ENCODE data around the gene SOCS1.
"Not testable (repeated sequence)": the region's sequence is repeated elsewhere in the genome, so short reads cannot be mapped to it uniquely, and the experiment has no call there.

SOCS1 gene

DNA sequence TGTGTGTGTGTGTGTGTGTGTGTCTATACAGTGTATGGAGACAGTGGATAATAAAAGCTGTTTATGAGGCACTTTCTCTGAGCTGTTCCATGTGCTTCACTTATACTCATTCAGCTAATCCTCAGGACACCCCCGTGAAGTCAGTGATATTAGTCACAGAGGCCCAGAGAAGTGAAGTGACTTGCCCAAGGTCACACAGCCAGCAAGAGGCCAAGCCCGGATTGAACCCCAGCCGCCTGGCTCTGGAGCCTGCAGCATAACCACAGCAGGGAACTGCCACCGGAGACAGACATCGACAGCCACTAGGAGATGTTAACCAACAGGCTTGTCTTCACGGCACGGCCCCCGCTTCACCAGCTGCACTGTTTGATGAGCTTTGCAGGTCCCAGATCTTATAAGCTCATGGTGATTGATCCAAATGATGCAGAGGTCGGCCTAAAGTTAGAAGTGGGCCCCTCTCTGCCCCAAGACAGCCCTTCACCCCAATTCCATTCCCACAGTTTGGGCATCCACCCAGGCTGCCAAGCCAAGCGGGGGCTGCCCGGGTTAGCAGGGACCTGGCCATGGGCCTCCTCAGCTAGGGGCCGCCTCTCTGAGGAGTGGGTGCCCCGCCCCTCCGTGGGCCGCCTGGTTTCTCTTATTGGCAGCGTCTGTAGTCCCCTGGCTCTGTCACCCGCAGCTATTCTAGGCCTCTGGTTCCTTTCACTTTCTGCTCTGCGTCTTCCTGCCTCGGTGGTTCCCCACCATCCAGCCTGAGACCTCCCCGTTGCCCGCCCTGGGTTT, 30.9 kb downstream of the SOCS1 start:
- DNase-seq (ENCODE audit: low spot score): peak; percentile 40

DNA sequence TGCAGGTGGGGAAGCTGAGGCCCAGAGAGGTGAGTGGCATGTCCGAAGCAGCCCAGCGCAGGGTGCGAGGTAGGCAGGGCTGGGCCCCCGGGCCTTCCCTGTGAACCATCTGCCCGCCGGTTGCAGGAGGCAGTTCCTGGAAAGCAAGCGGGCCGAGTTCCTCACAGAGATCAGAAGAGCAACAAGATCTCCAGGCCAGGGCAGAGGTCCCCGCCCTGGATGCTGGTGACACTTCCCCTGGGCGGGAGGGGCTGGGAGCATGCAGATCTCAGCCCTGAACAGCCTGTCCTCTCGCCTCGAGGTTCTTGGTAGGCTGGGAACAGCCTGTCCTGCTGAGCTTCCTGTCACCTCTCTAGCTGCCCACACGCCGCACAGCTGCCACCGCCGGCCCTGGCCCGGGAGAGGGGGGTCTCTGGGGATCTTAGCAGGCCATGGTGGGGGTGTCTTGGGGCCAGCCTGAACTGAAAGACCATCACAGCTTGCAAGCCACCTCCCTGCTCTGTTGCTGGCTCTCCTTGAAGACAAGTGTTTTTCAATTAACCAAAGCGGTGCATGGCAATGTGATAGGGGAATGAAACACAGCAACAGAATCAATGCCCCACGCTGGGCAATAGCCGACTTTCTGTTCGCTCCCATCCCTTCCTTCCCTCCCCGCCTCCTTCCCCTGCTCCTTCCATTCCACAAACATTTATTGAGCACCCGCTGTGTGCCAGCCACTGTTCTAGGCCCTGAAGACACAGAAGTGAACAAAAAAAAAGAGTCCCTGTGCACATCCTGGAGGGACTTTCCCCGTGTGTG, 31.7 kb downstream of the SOCS1 start:
- DNase-seq (ENCODE audit: low spot score): peak; percentile 32

DNA sequence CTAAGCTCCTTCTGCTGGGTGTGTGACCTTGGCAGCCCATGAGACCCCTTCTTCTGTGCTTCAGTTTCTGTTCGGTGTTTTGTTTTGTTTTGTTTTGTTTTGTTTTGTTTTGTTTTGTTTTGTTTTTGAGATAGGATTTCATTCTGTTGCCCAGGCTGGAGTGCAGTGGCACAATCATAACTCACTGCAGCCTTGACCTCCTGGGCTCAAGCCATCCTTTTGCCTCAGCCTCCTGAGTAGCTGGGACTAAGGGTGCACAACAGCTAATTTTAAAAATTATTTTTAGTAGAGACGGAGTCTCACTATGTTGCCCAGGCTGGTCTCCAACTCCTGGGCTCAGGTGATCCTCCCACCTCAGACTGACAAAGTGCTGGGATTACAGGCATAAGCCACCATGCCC, 35.5 kb downstream of the SOCS1 start:
- not testable (repeated sequence) for DNase-seq (ENCODE audit: low spot score)

DNA sequence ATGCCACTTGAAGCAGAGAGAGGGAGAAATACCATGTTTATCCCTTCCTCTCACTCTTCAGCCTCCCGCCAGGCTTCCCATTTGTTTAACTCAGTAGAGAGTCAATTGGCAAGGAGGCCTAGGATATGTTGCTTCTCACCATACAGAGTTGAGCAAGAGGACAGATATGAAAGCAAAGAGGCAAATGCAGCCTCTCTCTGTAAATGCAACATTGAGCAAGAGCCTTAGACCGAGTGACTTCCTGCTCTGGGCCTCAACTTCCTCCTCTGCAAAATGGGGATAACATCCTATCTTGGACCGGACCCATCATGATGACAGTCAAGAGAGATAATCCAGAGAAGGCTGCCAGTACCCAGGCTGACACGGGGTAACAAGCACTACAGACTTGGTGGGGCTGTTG, 36.8 kb downstream of the SOCS1 start:
- no peak for DNase-seq (ENCODE audit: low spot score)

DNA sequence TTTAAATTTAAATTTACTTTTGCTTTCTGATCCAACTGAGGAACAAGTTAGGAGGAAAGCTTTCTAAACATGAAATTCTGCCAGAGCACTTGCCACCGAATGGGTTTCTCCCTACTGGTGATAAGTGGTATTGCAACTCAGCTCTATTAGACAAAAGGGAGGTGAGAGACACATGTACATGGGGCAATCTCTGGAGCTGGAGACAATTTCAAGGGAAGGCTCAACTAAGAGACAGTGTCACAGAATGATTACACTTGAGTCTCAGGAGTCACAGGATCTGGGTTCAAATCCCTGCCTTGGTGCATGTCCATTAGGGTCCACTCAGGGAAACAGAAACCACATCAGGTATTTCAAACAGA, 37.4 kb downstream of the SOCS1 start:
- no peak for DNase-seq (ENCODE audit: low spot score)

DNA sequence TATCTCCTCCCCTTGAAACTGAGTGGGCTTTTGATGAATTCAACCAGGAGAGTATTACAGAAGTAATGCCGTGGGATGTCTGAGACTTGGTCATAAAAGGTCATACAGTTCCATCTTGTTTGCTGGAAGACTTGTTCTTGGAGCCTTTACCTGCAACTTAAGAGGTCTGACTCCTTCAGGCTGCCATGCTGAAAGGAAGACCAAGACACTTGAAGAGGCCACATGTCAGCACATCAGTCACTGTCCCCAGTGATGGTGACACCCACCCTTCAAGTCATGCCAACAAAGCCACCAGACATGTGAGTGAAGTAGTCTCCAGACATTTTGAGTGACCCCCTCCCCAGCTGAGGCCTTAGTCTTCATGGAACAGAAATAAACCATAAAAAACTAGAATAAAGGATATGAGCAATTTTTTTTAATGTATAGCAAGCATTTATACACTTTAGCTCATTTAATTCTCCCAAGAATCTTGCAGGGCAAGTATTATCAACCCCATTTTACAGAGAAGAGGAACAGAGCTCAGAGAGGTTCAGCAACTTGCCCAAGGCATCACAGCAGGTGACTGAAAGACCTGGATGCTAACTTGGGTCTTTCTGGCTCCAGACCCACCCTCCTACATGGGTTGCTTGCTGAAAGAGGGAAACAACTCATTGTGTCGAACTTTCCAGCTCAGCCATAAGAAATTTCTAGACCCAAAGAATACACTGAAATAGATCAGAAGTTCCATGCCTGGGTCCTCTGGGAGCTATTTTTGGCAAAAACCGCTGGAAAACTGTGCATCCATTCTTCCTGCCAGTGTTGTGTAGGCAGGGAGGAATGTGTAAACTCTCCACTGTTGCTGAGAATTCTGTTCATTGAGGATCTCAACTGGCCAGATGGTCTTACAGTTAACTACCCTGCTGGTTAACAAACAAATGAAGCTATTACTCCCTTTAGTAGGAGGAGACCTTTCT, 38.1 kb downstream of the SOCS1 start:
- no peak for DNase-seq (ENCODE audit: low spot score)

DNA sequence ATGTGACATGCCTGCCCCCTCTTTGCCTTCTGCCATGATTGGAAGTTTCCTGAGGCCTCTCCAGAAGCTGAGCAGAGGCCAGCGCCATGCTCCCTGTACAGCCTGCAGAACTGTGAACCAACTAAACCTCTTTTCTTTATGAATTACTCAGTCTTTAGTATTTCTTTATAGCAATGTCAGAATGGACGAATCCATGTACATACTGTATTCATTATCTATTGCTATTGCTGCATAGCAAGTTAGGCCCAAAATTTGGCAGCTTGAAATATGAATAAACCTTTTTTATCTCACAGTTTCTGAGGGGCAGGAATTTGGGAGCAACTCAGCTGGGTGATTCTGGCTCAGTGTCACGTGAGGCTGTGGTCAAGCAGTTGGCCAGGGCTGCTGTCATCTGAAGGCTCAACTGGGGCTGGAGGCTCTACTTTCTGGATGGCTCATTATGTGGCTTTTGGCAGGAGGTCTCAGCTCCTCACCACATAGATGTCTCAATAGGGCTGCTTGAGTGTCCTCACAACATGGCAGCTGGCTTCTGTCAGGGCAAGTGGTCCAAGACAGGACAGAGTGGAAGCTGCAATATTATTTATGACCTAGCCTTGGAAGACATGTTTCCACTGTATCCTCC, 40.0 kb downstream of the SOCS1 start:
- no peak for DNase-seq (ENCODE audit: low spot score)

DNA sequence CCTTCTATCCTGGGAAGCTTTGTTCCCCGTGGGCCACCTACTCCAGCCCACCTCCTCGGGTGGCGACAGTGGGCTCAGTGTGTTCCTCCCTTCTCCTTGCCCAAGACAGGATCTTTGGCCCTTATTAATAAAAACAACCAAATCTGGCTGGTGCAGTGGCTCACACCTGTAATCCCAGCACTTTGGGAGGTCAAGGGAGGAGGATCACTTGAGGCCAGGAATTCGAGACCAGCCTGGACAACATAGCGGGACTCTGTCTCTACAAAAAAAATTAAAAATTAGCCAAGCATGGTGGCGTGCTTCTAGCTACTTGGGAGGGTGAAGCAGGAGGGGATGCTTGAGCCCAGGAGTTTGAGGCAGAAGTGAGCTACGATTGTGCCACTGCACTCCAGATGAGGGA, 42.2 kb downstream of the SOCS1 start:
- DNase-seq (ENCODE audit: low spot score): no peak

DNA sequence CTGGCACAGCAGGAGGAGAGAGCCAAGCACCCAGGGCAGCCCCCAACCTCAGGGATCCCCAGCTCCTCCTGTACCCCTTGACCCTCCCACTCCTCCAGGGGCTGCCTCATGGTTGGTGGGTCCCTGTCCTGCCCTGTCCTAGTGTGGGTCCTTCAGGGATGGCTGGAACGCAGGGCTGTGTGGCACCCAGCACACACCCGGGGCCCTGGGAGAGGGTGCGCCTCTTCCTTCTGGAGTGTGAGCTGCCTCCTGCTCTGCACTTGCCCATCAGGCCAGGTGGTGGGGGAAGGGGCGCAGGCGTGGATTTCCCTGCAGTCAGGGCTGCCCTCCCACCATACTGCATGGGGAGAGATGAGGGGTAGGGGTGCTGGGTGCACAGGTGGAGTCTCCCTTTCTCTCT, 42.6 kb downstream of the SOCS1 start:
- no peak for DNase-seq (ENCODE audit: low spot score)

DNA sequence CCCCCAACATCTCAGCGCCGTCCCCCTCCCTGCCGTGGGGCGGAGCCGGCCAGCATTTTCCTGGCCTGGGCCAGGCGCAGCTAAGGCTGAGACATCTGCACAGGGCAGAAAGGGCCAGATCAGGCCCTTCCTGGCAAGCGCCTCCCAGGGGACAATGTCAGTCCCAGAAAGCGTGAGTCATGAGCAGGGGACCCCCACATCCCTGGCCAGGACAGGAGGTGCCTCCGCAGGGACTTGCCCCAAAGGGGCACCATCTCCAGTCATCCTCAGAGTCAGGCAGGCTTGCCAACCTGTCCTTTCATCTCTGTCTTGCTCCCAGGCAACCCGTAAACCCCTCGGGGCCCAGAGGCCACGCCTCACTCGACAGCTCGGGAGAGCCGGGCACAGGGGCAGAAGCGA, 43.2 kb downstream of the SOCS1 start:
- DNase-seq (ENCODE audit: low spot score): no peak

DNA sequence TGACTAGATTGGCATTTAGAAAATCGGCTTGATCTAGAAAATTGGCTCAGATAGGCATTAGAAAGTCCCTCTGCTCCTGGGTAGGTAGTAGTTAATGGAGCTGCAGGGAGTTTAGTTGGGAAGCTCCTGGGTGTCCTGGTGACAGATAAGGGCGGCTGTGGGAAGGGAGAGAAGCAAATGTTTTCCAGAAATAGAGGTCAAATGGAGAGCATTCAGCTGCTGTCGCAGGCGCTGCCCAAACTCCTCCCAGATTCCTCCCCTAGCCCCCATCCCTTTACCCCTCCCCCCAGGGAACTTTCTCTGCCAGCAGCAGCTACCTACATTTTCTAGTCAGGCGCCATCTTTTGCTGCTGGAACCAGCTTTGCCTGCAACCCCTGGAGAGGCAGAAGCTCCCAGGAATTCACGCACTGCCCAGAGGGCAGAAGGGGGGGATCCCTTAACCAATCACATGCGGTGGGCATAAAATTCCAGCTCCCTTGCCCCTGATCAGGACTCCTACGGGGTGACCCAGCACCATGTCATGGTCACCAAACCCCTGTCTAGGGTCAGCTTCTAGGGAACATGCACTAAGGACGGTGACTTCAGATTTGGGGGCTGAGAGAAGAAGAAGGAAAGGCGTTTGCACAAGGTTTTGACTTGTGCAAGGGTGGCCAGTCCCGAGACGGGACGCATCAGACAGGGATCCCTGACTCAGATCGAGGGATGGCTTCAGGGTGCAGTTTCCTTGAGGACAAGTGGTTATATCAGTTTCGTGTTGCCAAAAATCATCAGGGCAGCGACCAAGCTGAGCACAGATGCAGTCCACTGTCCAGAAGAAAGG, 43.8 kb downstream of the SOCS1 start:
- no peak for DNase-seq (ENCODE audit: low spot score)

DNA sequence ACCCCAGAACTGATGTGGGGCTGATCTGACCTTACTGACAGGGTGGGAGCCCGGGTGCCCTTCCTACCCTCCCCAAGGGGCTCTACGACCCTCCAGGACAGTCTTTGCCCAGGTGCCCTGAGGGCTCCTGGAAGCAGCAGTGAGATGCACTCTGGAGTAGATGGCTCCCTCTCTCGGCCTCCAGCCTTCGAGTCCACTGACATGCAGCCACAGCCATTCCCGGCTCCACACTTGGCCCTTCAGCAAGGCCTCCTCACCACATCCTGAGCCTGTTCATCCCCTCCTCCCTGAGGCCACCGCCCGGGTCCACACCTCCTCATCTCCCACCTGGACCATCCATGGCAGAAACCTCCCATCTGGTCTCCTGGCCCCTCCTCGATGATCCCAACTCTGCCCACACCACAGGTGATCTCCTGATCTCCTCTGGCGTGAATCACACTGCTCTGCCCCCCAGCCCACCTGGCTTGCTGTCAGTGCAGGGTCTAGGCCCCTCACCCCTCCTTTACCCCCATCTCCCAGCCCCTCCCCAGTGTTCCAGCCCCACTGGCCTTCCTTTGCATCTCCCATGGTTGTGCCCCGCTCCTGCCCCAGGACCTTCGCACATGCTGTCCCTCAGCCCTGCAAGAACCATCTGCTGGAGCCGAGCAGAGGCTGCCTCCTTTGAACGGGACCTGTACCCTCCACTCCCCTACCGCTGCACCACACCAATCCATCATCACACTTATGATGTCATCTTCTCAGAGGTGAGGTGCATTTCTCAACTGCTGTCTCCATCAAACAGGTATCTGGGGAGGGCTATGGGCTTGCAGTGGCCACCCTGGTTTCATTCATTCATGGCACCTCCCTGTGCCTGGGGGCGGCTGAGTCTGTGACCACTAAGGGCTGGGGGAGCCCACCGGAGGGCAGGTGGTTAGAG, 44.7 kb downstream of the SOCS1 start:
- no peak for DNase-seq (ENCODE audit: low spot score)

DNA sequence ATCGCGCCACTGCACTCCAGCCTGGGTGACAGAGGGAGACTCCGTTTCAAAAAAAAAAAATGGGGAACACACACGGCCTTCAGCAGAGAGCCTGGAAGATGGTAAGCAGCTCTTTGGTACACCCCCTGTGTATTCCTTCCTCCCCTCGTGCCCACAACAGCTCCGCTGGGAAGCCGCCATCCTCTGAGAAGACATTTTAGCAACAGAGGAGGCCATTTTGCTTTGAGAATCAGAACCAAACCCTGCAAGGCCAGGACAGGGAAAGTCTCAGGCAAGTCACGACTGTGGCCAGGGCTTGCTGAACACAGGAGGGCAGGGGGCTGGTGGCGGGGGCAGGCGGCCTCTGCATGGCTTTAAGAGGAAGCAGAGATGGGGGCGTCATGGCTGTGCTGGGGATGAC, 45.7 kb downstream of the SOCS1 start:
- no peak for DNase-seq (ENCODE audit: low spot score)

DNA sequence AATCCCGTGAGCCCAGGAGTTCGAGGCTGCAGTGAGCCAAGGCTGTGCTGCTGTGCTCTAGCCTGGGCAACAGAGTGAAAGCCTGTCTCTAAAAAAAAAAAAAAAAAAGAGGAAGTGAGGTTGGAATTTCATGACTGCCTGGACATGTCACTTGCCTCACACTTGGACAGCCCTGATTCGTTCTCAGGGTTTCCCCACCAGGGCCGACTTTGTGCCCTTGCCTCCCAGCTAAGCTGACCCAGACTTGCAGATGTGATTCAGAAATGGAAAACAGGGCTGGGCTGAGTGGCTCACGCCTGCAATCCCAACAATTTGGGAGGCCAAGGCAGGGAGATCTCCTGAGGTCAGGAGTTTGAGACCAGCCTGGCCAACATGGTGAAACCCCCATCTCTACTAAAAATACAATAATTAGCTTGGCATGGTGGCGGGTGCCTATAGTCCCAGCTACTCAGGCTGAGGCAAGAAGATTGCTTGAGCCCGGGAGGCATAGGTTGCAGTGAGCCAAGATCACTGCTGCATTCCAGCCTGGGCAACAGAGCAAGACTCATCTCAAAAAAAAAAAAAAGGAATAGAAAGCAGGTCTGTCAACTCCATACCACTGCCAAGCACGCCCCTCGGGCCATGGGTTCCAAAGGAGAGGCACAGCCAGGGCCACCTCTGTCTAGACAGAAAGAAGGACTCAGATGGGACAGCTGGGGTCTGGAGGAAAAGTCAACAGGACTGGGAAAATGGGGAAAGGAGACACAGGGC, 46.9 kb downstream of the SOCS1 start:
- DNase-seq (ENCODE audit: low spot score): no peak

DNA sequence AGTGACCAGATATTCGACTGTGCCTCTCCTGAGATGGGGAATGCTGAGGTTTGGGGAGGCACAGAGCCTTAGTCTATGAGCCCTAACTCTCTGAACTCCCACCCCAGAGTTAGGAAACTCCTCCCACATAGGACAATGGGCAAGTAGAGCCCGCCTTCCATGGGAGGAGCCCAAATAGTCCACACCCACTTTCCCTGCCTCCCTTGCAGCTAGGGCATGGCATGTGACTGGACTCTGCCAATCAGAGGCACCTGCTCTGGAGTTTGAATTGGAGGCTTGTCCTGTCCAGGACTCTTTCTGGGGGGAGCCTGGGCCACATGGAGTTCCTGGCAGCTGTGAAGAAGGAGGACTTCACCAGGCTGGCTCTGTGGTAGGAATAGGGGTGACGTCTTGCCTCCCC, 48.4 kb downstream of the SOCS1 start:
- no peak for DNase-seq (ENCODE audit: low spot score)

DNA sequence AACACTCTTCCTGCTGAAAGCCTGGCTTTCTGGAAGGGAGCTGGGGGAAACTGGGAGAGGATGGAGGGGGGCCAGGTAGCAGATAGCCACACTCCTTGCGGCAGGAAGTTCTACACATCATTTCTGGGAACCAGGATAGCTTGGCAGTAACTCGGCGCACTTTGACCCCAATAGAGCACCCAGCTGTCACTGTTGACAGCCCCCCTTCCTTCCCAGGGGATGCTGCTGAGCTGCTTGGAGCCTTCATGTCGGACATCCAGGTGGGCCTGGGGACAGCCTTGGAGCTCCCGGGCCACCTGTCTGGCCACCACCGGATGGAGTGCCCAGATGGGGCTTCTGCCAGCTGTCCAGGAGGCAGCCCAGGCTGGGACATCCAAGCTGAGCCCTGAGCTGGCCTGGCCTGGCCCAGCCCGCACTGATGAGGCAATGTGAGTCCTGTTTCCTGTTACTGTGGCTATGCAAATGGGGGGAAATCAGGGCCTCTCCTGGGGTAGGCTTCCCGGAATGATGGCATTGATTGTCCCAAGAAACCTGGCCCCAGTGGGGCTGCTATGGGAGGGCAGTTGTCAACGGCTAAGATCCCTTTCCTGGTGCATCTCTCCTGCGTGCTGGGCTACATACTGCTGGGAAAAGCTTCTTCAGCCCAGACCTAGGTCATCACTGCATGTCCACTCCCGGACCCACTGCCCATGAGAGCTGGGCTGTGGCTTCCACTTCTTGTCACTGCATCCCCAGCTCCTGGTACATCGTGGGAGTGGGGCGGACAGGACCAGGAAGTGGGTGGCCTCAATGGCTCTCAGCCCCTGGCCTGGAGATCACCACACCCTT, 50.0 kb downstream of the SOCS1 start:
- DNase-seq (ENCODE audit: low spot score): peak; percentile 28

DNA sequence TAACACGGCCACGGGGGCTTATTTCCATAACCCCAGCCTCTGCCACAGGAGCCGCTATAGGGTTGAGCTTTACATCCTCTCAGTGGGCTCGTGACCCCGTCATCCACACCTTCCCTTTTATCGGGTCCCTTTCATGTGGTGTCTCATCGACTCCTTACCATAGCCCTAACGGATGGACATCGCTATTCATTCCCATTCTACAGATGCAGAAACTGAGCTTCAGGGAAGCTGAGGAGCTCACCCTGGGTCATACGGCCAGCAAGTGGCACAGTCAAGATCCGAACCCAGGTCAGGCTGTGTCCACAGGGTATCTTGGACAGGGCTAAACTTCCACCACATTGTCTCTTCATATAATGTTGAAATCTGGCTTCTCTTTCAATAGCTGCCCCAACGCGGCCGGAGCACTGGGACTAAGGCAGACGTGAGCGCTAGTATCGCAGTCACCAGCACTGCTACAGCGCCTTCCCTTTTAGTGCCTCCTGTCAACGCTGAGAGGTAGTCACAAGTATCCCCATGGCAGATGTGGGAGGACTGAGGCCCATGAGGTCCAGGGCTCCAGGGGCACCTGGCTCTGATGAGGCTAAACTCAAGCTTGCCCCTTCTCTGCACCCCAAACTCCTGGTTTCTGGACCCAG, 50.8 kb downstream of the SOCS1 start:
- no peak for DNase-seq (ENCODE audit: low spot score)

DNA sequence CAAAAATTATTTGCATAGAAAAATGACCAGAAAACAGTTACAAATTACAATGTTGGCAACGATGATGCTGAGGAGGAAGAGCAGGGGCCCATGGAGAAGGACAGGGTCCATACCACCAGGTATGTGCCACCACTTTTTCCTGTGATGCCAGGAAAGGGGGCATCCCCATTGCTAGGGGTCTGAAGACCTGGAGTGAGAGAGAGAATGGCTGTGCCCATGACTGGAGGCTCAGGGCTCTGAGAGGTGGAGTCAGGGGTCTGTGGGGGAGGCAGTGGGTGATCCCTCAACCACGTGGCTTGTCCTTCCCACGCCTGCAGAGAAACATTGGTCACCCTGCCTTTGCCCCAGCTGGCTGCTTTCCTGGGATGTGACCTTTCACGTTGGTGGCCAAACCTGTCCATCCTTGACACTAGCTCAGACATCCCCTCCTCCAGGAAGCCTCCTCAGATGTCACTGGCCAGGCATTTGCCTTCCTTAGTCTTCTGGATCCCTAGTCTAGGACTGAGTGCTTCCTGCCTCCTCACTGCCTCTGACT, 51.4 kb downstream of the SOCS1 start:
- DNase-seq (ENCODE audit: low spot score): no peak
